Iris pigment epithelial cell (primary cell): ENCODE results near the gene RAB40C.
A peak's percentile ranks its signal among the peaks of the same experiment; 100 is the strongest.

Experiments used
- DNase-seq: peaks from one replicate; pipeline ENCODE4 v3.0.0-alpha.2; 2011; ENCODE audit warnings: low read depth

The RAB40C gene

DNA sequence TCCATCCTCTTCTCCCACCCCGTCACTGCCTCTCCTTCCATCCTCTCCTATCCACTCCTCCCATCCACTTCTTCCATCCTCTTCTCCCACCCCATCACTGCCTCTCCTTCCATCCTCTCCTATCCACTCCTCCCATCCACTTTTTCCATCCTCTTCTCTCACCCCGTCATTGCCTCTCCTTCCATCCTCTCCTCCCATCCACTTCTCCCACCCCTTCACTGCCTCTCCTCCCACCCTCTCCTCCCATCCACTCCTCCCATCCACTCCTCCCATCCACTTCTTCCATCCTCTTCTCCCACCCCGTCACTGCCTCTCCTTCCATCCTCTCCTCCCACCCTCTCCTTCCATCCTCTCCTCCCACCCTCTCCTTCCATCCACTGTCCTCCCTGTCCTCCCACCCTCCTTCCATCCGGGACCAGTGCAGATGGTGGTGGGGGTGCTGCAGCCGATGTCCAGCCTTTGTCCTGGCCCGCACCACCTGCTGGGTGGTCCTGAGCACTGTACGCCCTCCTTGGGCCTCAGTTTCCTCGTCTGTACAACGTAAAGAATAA is 42.0 kb downstream of the RAB40C start:
- no peak for DNase-seq

DNA sequence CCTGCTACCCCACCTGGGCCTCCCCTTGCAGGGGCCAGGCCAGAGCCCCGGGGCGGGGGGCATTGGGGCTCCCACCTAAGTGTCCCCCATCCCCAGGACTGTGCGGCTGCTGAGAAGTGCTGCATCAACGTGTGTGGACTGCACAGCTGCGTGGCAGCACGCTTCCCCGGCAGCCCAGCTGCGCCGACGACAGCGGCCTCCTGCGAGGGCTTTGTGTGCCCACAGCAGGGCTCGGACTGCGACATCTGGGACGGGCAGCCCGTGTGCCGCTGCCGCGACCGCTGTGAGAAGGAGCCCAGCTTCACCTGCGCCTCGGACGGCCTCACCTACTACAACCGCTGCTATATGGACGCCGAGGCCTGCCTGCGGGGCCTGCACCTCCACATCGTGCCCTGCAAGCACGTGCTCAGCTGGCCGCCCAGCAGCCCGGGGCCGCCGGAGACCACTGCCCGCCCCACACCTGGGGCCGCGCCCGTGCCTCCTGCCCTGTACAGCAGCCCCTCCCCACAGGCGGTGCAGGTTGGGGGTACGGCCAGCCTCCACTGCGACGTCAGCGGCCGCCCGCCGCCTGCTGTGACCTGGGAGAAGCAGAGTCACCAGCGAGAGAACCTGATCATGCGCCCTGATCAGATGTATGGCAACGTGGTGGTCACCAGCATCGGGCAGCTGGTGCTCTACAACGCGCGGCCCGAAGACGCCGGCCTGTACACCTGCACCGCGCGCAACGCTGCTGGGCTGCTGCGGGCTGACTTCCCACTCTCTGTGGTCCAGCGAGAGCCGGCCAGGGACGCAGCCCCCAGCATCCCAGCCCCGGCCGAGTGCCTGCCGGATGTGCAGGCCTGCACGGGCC is 42.8 kb downstream of the RAB40C start:
- DNase-seq, result no peak

- DNase-seq, result no peak
Measured at GRCh38 chr16:633336-634050, 43.6 kb downstream of the RAB40C start.

- no peak for DNase-seq
Measured at GRCh38 chr16:634051-634670, 44.3 kb downstream of the RAB40C start.

DNA sequence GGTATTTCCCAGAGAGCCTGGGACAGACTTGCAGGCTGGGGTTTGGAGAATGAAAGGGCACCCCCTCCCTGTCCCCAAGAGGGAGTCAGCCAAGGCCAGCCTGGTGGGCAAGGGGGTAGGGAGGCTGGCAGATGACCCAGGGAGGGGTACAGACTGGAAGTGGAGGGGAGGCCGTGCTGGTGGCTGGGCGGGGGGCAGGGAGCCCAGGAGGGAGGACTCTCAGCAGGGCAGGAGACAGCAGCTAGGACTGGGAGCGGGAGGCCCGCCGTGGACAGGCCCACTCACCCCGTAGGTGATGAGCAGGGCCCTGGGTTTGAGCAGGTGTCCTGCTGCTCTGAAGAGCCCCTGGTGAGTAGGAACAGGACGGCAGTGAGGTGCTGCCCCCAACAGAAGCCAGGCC is 45.1 kb downstream of the RAB40C start:
- no peak for DNase-seq

- no peak for DNase-seq
Measured at GRCh38 chr16:635573-636205, 45.8 kb downstream of the RAB40C start.

GRCh38 chr16:636206-637080 is 46.6 kb downstream of the RAB40C start, which contains the start of gene METTL26:
Gene METTL26 (minus strand): TSS chr16:636305. CDS start chr16:636290, 15 bp downstream.
- peak; percentile 94 for DNase-seq

GRCh38 chr16:637081-638018 is 47.5 kb downstream of the RAB40C start:
- peak; percentile 82 for DNase-seq

- no peak for DNase-seq
Measured at GRCh38 chr16:638034-638543, 48.2 kb downstream of the RAB40C start.

DNA sequence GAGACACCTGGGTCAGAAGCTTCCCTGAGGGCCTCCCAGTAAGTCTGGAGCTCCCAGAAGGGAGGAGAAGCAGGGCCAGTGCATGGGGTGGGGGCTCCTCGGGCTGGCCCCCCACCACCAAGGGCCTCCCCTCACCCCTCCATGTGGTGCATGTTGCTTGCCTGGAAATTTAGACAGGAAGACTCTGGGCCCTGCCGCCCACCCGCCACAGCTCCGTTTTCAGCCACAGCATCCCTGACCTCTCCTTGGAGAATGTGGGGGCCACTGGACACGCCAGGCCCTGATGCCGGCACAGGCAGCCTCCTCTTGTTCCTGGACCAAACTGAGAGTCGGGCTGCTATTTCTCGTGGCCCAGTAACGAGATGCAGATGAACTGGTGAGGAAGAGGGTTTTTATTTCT is 49.0 kb downstream of the RAB40C start:
- DNase-seq, result no peak

DNA sequence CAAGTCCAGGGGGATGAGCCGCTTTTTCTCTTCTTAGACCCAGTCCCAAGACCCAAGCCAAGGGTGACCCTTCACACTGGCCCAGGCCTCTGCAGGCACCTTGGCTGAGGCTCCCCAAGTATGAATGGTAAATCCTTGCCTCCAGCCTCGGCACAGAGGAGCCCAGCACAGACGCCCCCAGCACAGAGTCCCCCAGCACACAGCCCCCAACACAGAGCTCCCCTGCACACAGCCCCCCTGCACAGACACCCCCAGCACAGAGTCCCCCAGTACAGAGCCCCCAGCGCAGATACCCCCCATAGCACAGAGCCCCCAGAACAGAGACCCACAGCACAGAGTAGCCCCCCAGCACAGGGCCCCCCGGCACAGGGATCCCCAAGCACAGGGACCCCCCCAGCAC is 50.7 kb downstream of the RAB40C start:
- no peak for DNase-seq

DNA sequence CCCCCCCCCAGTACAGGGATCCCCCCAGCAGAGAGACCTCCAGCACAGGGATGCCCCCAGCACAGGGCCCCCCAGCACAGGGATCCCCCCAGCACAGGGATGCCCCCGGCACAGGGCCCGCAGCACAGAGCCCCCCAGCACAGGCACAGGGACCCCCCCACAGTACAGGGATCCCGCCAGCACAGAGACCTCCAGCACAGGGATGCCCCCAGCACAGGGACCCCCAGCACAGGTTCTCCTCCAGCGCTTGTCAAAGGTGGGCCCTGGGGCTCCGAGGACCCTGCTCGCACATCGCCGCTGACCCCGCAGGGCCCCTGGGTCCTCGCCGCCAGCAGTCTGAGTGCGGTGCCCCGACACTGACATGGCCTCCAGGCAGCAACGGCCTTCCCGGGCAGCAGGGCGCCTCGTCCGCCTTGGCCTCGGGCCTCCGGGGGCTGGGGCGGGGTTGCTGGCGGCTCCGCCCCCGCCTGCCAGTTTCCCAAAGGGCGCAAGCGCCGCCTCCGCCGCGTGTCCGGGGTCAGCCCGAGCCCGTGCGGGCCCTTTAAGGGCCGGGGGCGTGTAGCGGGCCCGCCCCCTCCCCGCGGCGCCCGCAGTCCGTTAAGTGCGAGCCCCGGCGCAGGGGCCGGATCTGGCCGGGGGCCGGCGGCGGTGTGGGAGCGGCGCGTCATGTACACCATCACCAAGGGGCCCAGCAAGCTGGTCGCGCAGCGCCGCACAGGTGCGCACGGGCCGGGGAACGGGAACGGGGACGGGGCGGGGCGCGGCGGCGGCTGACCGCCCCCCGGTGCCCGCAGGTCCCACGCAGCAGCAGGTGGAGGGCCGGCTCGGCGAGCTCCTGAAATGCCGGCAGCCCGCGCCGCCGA is 51.7 kb downstream of the RAB40C start, which contains the start of gene MCRIP2:
Gene MCRIP2 (plus strand): TSS at position 503 of the 863 bp plus-strand sequence. CDS start 164 bp downstream, at position 667.
- peak; percentile 59 for DNase-seq

GRCh38 chr16:642189-643049 is 52.6 kb downstream of the RAB40C start:
- DNase-seq, result peak; percentile 33

- DNase-seq, result no peak
Measured at GRCh38 chr16:643050-643368, 53.1 kb downstream of the RAB40C start.

- no peak for DNase-seq
Measured at GRCh38 chr16:644556-644955, 54.7 kb downstream of the RAB40C start.

- no peak for DNase-seq
Measured at GRCh38 chr16:645852-646678, 56.2 kb downstream of the RAB40C start.

GRCh38 chr16:646679-647172 is 56.9 kb downstream of the RAB40C start:
- DNase-seq, result no peak
